WTC11 (cell line): ENCODE results near the gene DDR2. TPM values are rescaled to one million over a fixed set of nuclear protein-coding genes. Genes with fewer than 3 reads are reported as not detected.

Experiments used
- ATAC-seq: fragments of 200-7000 bp; cut with Tn5 transposase; 2 replicates; pipeline ENCODE4 v1.10.0; 2021; ENCODE audit warnings: mild to moderate bottlenecking, moderate library complexity
- CTCF ChIA-PET: fragments of 300-600 bp; sonication (Branson Sonifier 250); formaldehyde crosslinking; loops from one replicate; lab custom pipeline; 2021; ENCODE audit warnings: antibody characterized with exemption; lab: Charles Lee
- POLR2A ChIA-PET: fragments of 350-600 bp; sonication (Branson Sonifier 250); formaldehyde crosslinking; loops from one replicate; lab custom pipeline; 2021; ENCODE audit warnings: antibody characterized with exemption; lab: Charles Lee
- DNase-seq: peaks from one replicate; pipeline ENCODE4 v3.0.0; 2021; ENCODE audit warnings: low spot score
- H3K27ac Mint-ChIP-seq: 2 replicates; pipeline ENCODE4 v1.8.0; 2021; ENCODE audit warnings: mixed read lengths
- H3K27me3 Mint-ChIP-seq: 2 replicates; pipeline ENCODE4 v1.8.0; 2021; ENCODE audit warnings: low read depth, mild to moderate bottlenecking, moderate library complexity, mixed read lengths
- H3K36me3 Mint-ChIP-seq: 2 replicates; pipeline ENCODE4 v1.8.0; 2021; ENCODE audit warnings: mixed read lengths
- H3K4me1 Mint-ChIP-seq: 2 replicates; pipeline ENCODE4 v1.8.0; 2022; ENCODE audit warnings: mixed read lengths
- H3K4me3 Mint-ChIP-seq: 2 replicates; pipeline ENCODE4 v1.8.0; 2021; ENCODE audit warnings: mild to moderate bottlenecking, moderate library complexity, mixed read lengths
- H3K9me3 Mint-ChIP-seq: 2 replicates; pipeline ENCODE4 v1.8.0; 2021; ENCODE audit warnings: mixed read lengths
- AFF4 ChIP-seq: sonication (generic); formaldehyde crosslinking; IDR thresholded peaks from 2 replicates; pipeline ENCODE4 v1.8.1; 2023; ENCODE audit warnings: mild to moderate bottlenecking, missing genetic modification reagents, borderline replicate concordance
- ATF3 ChIP-seq: sonication (generic); formaldehyde crosslinking; conservative IDR thresholded peaks from 2 replicates; pipeline ENCODE4 v1.8.1; 2022; ENCODE audit warnings: mild to moderate bottlenecking, missing genetic modification reagents
- ATF6 ChIP-seq: sonication (generic); formaldehyde crosslinking; IDR thresholded peaks from 2 replicates; pipeline ENCODE4 v1.8.1; 2023; ENCODE audit warnings: mild to moderate bottlenecking, missing genetic modification reagents
- CREB1 ChIP-seq: sonication (generic); formaldehyde crosslinking; IDR thresholded peaks from 2 replicates; pipeline ENCODE4 v1.8.0; 2023; ENCODE audit warnings: mild to moderate bottlenecking, missing genetic modification reagents
- CREM ChIP-seq: sonication (generic); formaldehyde crosslinking; IDR thresholded peaks from 2 replicates; pipeline ENCODE4 v1.8.1; 2022; ENCODE audit warnings: mild to moderate bottlenecking, missing genetic modification reagents, moderate library complexity
- GRHL2 ChIP-seq: fragments of 250-450 bp; sonication (Bioruptor Pico); IDR thresholded peaks from 2 replicates; pipeline ENCODE4 v1.8.0; 2022; ENCODE audit warnings: mild to moderate bottlenecking, moderate library complexity; ENCODE audit not compliant: insufficient replicate concordance, severe bottlenecking
- GTF2I ChIP-seq: fragments of 250-450 bp; sonication (Bioruptor Pico); conservative IDR thresholded peaks from 2 replicates; pipeline ENCODE4 v1.4.0; 2021; ENCODE audit warnings: mild to moderate bottlenecking
- IRF1 ChIP-seq: sonication (generic); formaldehyde crosslinking; IDR thresholded peaks from 2 replicates; pipeline ENCODE4 v1.8.0; 2023; ENCODE audit warnings: missing genetic modification reagents
- IRF2 ChIP-seq: sonication (generic); formaldehyde crosslinking; IDR thresholded peaks from 2 replicates; pipeline ENCODE4 v1.8.0; 2022; ENCODE audit warnings: low read depth, missing genetic modification reagents, borderline replicate concordance
- JUN ChIP-seq: sonication (generic); formaldehyde crosslinking; IDR thresholded peaks from 2 replicates; pipeline ENCODE4 v1.8.0; 2023; ENCODE audit warnings: mild to moderate bottlenecking, missing genetic modification reagents
- KAT7 ChIP-seq: sonication (generic); formaldehyde crosslinking; IDR thresholded peaks from 2 replicates; pipeline ENCODE4 v1.8.1; 2023; ENCODE audit warnings: missing genetic modification reagents, mild to moderate bottlenecking, borderline replicate concordance
- MAX ChIP-seq: sonication (generic); formaldehyde crosslinking; IDR thresholded peaks from 2 replicates; pipeline ENCODE4 v1.8.0; 2022; ENCODE audit warnings: mild to moderate bottlenecking, missing genetic modification reagents
- MXD4 ChIP-seq: fragments of 250-450 bp; sonication (Bioruptor Pico); IDR thresholded peaks from 2 replicates; pipeline ENCODE4 v1.8.0; 2021; ENCODE audit warnings: mild to moderate bottlenecking, moderate library complexity, borderline replicate concordance
- NFATC4 ChIP-seq: fragments of 250-450 bp; sonication (Bioruptor Pico); IDR thresholded peaks from 2 replicates; pipeline ENCODE4 v1.9.0; 2021; ENCODE audit warnings: mild to moderate bottlenecking
- NR1H2 ChIP-seq: sonication (generic); formaldehyde crosslinking; IDR thresholded peaks from 2 replicates; pipeline ENCODE4 v1.9.0; 2021; ENCODE audit warnings: mild to moderate bottlenecking, moderate library complexity, missing genetic modification reagents
- SMAD4 ChIP-seq: sonication (generic); formaldehyde crosslinking; IDR thresholded peaks from 2 replicates; pipeline ENCODE4 v1.8.0; 2022; ENCODE audit warnings: mild to moderate bottlenecking, missing genetic modification reagents
- SP1 ChIP-seq: sonication (generic); formaldehyde crosslinking; conservative IDR thresholded peaks from 2 replicates; pipeline ENCODE4 v1.8.1; 2022; ENCODE audit warnings: missing genetic modification reagents
- TP53 ChIP-seq: sonication (generic); formaldehyde crosslinking; IDR thresholded peaks from 2 replicates; pipeline ENCODE4 v1.8.1; 2023; ENCODE audit warnings: mild to moderate bottlenecking, missing genetic modification reagents
- ZNF232 ChIP-seq: sonication (generic); formaldehyde crosslinking; IDR thresholded peaks from 2 replicates; pipeline ENCODE4 v1.8.0; 2022; ENCODE audit warnings: mild to moderate bottlenecking, missing genetic modification reagents
- ZNF423 ChIP-seq: fragments of 250-450 bp; sonication (Bioruptor Pico); IDR thresholded peaks from 2 replicates; pipeline ENCODE4 v2.1.2; 2022; ENCODE audit warnings: mild to moderate bottlenecking, moderate library complexity
- ZNF532 ChIP-seq: fragments of 250-450 bp; sonication (Bioruptor Pico); IDR thresholded peaks from 2 replicates; pipeline ENCODE4 v1.9.0; 2021; ENCODE audit warnings: mild to moderate bottlenecking, borderline replicate concordance
- total RNA-seq: library from RNA; stranded (reverse); gene quantifications from 3 replicates; pipeline ENCODE4 v1.2.3, GENCODE V29; 2021

The DDR2 gene
- total RNA-seq, 1 experiment from 2014 or later: 0.85 TPM

- H3K4me1 Mint-ChIP-seq: no peaks in the 10 kb centered on the region
- no peak for ATAC-seq
- POLR2A ChIA-PET: no interaction called here
These were observed 74.3 kb downstream of the DDR2 start for GRCh38 chr1:162706606-162707005.

GRCh38 chr1:162708286-162708685 lies 76.0 kb downstream of the DDR2 start:
- no peak for DNase-seq
- POLR2A ChIA-PET: no interaction called here
- no peak for TF ChIP-seq JUN (CRISPR knock-in tag)
- TF ChIP-seq NR1H2 (CRISPR knock-in tag): no peak
- no peak for TF ChIP-seq IRF2 (CRISPR knock-in tag)
- TF ChIP-seq SP1 (CRISPR knock-in tag): no peak
- TF ChIP-seq SMAD4 (CRISPR knock-in tag): no peak
- TF ChIP-seq ZNF423 (CRISPR knock-in tag): no peak
- TF ChIP-seq GTF2I (CRISPR knock-in tag): no peak
- TF ChIP-seq GRHL2: no peak
- no peak for TF ChIP-seq MXD4 (CRISPR knock-in tag)
- TF ChIP-seq, all 79 proteins: peak for 0

More at GRCh38 chr1:162706606-162707005, 74.3 kb downstream of the DDR2 start:
- TF ChIP-seq ZNF532 (CRISPR knock-in tag) (no peak), IRF2 (CRISPR knock-in tag) (no peak), AFF4 (CRISPR knock-in tag) (no peak), ATF3 (CRISPR knock-in tag) (no peak), KAT7 (CRISPR knock-in tag) (no peak)
- Mint-ChIP-seq H3K27me3 (no peaks in the 10 kb centered on the region), H3K36me3 (no peaks in the 10 kb centered on the region), H3K4me3 (no peak overlapping the region), H3K27ac (no peak overlapping the region), H3K9me3 (no peaks in the 10 kb centered on the region)
- DNase-seq: no peak
- CTCF ChIA-PET: no interaction called here

GRCh38 chr1:162709132-162709860 lies 77.0 kb downstream of the DDR2 start:
- CTCF ChIA-PET: no interaction called here
- no peaks in the 10 kb centered on the region for H3K4me1 Mint-ChIP-seq
- H3K4me3 Mint-ChIP-seq: no peak overlapping the region
- POLR2A ChIA-PET: interaction anchor here (0.8 kb wide), 1 partner anchor 13 kb away, joined by 4 read pairs; no protein-coding TSS in a partner anchor
- H3K9me3 Mint-ChIP-seq: no peaks in the 10 kb centered on the region
- DNase-seq: no peak
- ATAC-seq: no peak
- H3K36me3 Mint-ChIP-seq: no peaks in the 10 kb centered on the region
- H3K27ac Mint-ChIP-seq: no peak overlapping the region
- no peaks in the 10 kb centered on the region for H3K27me3 Mint-ChIP-seq
- TF ChIP-seq MAX (CRISPR knock-in tag) (no peak), ZNF232 (CRISPR knock-in tag) (no peak), ATF6 (no peak), NFATC4 (CRISPR knock-in tag) (no peak), IRF1 (CRISPR knock-in tag) (no peak), GRHL2 (no peak), CREM (CRISPR knock-in tag) (no peak), TP53 (CRISPR knock-in tag) (no peak), CREB1 (CRISPR knock-in tag) (no peak)

More at GRCh38 chr1:162708286-162708685, 76.0 kb downstream of the DDR2 start:
- Mint-ChIP-seq H3K36me3 (no peaks in the 10 kb centered on the region), H3K27me3 (no peaks in the 10 kb centered on the region), H3K27ac (no peak overlapping the region), H3K9me3 (no peaks in the 10 kb centered on the region), H3K4me3 (no peak overlapping the region), H3K4me1 (no peaks in the 10 kb centered on the region)
- CTCF ChIA-PET: no interaction called here
- no peak for ATAC-seq
